Astrocyte of the cerebellum (primary cell): ENCODE measurements around the gene ZNF823.
A peak's percentile ranks its signal among the peaks of the same experiment; 100 is the strongest.

Experiments used
- DNase-seq: peaks from one replicate; pipeline ENCODE4 v3.0.0-alpha.2; 2011; ENCODE audit warnings: low read depth
- H3K4me3 ChIP-seq: 2 replicates; pipeline ENCODE4 v1.5.1; 2011; ENCODE audit warnings: mild to moderate bottlenecking, low read depth, low read length, moderate library complexity
- CTCF ChIP-seq: IDR thresholded peaks from 2 replicates; pipeline ENCODE4 v1.5.1; 2012; ENCODE audit warnings: low read length, low read depth, moderate library complexity, mild to moderate bottlenecking; ENCODE audit errors: missing control alignments
- in situ Hi-C: cut with HindIII; loops from 2 replicates; pipeline ENCODE4 v1.10.0; 2017; ENCODE audit warnings: low sequenced_read_pairs

ZNF823 gene

GRCh38 chr19:11737964-11738745 lies 591 bp downstream of the ZNF823 start:
- in situ Hi-C loops = no loop called here
- peak; percentile 3 for TF ChIP-seq CTCF
- no peak for DNase-seq
- H3K4me3 ChIP-seq = peak overlapping the region; percentile 95

- no peak for DNase-seq
- TF ChIP-seq CTCF = no peak
- in situ Hi-C loops = no loop called here
- H3K4me3 ChIP-seq = no peak overlapping the region
Observed at GRCh38 chr19:11736696-11737095, 2.0 kb downstream of the ZNF823 start.

GRCh38 chr19:11735375-11735774 lies 3.4 kb downstream of the ZNF823 start:
- H3K4me3 ChIP-seq = no peak overlapping the region
- in situ Hi-C loops = no loop called here
- DNase-seq = no peak
- TF ChIP-seq CTCF = no peak

- H3K4me3 ChIP-seq = no peak overlapping the region
- no peak for TF ChIP-seq CTCF
- in situ Hi-C loops = no loop called here
- DNase-seq = no peak
Observed at GRCh38 chr19:11729586-11729985, 9.2 kb downstream of the ZNF823 start.

- H3K4me3 ChIP-seq = no peak overlapping the region
- no peak for DNase-seq
- no peak for TF ChIP-seq CTCF
- in situ Hi-C loops = no loop called here
Observed at GRCh38 chr19:11722414-11722813, 16.3 kb downstream of the ZNF823 start.

GRCh38 chr19:11721681-11722080 lies 17.1 kb downstream of the ZNF823 start:
- H3K4me3 ChIP-seq = no peak overlapping the region
- TF ChIP-seq CTCF = no peak
- in situ Hi-C loops = no loop called here
- no peak for DNase-seq
